ENCODE data around the gene ELAVL2.

DNA sequence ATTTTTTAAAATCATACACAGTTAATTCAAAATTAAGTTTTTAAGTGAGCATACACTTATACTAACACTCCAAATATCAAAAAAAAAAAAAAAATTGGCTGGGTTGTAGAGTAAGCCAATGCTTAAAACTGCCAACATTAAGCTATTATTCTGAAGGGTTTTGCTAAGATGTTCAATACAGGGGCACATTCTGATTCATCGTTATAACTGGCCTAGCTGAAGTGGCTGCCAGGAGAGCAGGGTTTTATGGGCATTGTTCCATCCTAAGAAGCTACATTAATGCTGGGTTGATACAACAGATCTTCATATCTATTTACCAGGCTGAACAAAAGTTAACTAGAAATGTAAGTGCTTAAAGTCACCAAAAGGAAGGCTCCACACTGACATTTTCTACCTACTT, 13.4 kb downstream of the ELAVL2 start:
- TF ChIP-seq, protein P1, sequence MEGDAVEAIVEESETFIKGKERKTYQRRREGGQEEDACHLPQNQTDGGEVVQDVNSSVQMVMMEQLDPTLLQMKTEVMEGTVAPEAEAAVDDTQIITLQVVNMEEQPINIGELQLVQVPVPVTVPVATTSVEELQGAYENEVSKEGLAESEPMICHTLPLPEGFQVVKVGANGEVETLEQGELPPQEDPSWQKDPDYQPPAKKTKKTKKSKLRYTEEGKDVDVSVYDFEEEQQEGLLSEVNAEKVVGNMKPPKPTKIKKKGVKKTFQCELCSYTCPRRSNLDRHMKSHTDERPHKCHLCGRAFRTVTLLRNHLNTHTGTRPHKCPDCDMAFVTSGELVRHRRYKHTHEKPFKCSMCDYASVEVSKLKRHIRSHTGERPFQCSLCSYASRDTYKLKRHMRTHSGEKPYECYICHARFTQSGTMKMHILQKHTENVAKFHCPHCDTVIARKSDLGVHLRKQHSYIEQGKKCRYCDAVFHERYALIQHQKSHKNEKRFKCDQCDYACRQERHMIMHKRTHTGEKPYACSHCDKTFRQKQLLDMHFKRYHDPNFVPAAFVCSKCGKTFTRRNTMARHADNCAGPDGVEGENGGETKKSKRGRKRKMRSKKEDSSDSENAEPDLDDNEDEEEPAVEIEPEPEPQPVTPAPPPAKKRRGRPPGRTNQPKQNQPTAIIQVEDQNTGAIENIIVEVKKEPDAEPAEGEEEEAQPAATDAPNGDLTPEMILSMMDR (IDR thresholded peaks at IDR 0.05; ENCODE audit: poor library complexity, severe bottlenecking), result no peak
- TF ChIP-seq POLR2AphosphoS5 (IDR thresholded peaks at IDR 0.05) (no peak), MXI1 (conservative IDR thresholded peaks at IDR 0.05; ENCODE audit: poor library complexity, severe bottlenecking) (no peak)
